ENCODE data around the gene URI1. TPM values are rescaled to one million over a fixed set of nuclear protein-coding genes. Genes with fewer than 3 reads are reported as not detected.

URI1 gene
- total and polyA plus RNA-seq, 2 of the 8 experiments (the other 6 are each of a cell fraction or from before 2014, with no cell fraction given) = 27.7 to 64.3 TPM

GRCh38 chr19:29926801-29927200 lies 15.2 kb upstream of the URI1 start (continued):
- TF ChIP-seq BACH1 (IDR thresholded peaks at IDR 0.05; ENCODE audit: low read length) (no peak), KDM1A (IDR thresholded peaks at IDR 0.05; ENCODE audit: borderline replicate concordance, low read length) (no peak), TCF12 (IDR thresholded peaks at IDR 0.05; ENCODE audit: low read depth, low read length) (no peak), RBBP5 (IDR thresholded peaks at IDR 0.05; ENCODE audit: borderline replicate concordance, low read depth, low read length) (no peak), TEAD4 (IDR thresholded peaks at IDR 0.05; ENCODE audit: low read depth, low read length) (no peak)

Data from H1 (cell line).